ENCODE data around the gene FBRSL1.

- no peak for TF ChIP-seq CTCF (IDR thresholded peaks at IDR 0.05)
- no peak for TF ChIP-seq POLR2A (IDR thresholded peaks at IDR 0.05)
- TF ChIP-seq POLR2AphosphoS5 (IDR thresholded peaks at IDR 0.05), result no peak
- no peak for TF ChIP-seq EP300 (IDR thresholded peaks at IDR 0.05; ENCODE audit: low read depth)
Observed at GRCh38 chr12:132500856-132501180, 10.9 kb downstream of the FBRSL1 start.

Data from transverse colon (tissue), 4 donors.